Lower leg skin (tissue), 4 donors: ENCODE measurements around the gene RXRA. TPM values are rescaled to one million over a fixed set of nuclear protein-coding genes. Genes with fewer than 3 reads are reported as not detected.

Experiments
- DNase-seq, 2 donors: peaks; one replicate each; pipeline ENCODE4 v3.0.0-alpha.2; 2019; ENCODE audit warnings: low spot score in 2 of 2
- H3K4me3 ChIP-seq: fragments of 200-600 bp; sonication (generic); 2 replicates; pipeline ENCODE4 v1.5.1; 2017; ENCODE audit warnings: mild to moderate bottlenecking, low read depth; ENCODE audit not compliant: poor library complexity, severe bottlenecking
- POLR2A ChIP-seq, 2 donors: fragments of 450-650 bp; IDR thresholded peaks; one replicate each; pipeline ENCODE4 v1.6.1; 2016 to 2017; ENCODE audit warnings: antibody characterized with exemption in 2 of 2, mild to moderate bottlenecking in 1 of 2, moderate library complexity in 1 of 2
- WGBS, 2 donors: methylation state at CpG; one replicate each; pipeline ENCODE4 v1.1.5; 2018; 5-methylcytosine and 5-hydroxymethylcytosine counted together
- intact Hi-C: fragments of 100-400 bp; cut with DNase I; formaldehyde crosslinking; loops from one replicate; pipeline ENCODE4 v1.15.0; 2023; ENCODE audit warnings: low total_unique reads
- total RNA-seq, 4 donors: library from RNA; depleted of rRNA; stranded (reverse); fragments of >200 nt; gene quantifications; one replicate each; pipeline ENCODE4 v1.1.0, GENCODE V29; 2016
- TF ChIP-seq, protein P1 (sequence below), 3 donors: fragments of 450-650 bp; IDR thresholded peaks; one replicate each; pipeline ENCODE4 v1.5.1; 2016; ENCODE audit warnings: antibody characterized with exemption in 3 of 3, mild to moderate bottlenecking in 3 of 3, moderate library complexity in 2 of 3

Gene RXRA
- total RNA-seq, 4 donors from 2014 or later, result 143 to 242 (median 166) TPM

DNA sequence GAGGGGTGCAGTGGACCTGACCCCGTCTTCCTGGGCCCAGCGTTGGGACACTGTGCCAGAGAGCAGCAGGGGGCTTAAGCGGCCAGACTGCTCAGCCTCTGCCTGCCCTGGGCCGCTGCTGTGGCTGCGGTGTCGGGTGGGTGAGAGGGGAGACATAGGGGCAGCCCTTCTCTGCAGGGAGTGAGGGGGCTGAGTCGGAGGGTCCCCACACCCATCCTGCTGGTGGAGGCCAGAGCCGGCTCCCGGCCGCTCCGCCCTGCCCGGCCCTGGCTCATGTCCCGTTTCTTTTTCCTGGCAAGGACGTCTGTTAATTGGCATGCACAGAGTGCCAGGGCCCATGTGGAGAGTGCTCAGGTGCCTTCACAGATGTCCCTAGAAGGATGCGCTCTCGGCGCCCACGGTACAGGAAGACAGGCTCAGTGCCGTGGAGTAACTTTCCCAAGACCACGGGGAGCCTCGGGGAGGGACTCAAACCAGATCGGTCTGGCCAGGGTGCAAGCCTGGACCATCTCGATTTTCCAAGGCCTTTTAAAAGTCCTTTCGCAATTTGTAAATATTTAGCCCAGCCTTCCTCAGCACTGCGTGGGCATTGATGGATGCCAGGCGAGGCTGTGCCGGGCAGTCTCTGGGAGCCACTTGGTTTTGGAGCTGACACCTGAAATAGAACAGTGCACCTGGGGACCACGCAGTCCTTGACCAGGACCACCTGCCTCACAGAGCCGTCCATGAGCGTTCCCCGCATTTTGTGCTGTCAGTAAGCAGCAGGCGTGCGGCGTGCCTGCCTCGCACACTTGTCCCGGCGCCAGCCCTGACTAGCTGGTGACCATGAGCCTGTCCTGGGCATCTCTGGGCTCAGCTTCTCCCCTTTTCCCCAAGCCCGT is 60.9 kb downstream of the RXRA start:
- WGBS, 2 donors, result 45 to 53% methylated on average over 35 to 36 of the region's 38 CpGs
- intact Hi-C loops, result no loop called here
- no peak for TF ChIP-seq POLR2A (IDR thresholded peaks at IDR 0.05)
- TF ChIP-seq, protein P1, sequence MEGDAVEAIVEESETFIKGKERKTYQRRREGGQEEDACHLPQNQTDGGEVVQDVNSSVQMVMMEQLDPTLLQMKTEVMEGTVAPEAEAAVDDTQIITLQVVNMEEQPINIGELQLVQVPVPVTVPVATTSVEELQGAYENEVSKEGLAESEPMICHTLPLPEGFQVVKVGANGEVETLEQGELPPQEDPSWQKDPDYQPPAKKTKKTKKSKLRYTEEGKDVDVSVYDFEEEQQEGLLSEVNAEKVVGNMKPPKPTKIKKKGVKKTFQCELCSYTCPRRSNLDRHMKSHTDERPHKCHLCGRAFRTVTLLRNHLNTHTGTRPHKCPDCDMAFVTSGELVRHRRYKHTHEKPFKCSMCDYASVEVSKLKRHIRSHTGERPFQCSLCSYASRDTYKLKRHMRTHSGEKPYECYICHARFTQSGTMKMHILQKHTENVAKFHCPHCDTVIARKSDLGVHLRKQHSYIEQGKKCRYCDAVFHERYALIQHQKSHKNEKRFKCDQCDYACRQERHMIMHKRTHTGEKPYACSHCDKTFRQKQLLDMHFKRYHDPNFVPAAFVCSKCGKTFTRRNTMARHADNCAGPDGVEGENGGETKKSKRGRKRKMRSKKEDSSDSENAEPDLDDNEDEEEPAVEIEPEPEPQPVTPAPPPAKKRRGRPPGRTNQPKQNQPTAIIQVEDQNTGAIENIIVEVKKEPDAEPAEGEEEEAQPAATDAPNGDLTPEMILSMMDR (IDR thresholded peaks at IDR 0.05), result no peak
- DNase-seq, result no peak
- H3K4me3 ChIP-seq, result no peak overlapping the region

DNA sequence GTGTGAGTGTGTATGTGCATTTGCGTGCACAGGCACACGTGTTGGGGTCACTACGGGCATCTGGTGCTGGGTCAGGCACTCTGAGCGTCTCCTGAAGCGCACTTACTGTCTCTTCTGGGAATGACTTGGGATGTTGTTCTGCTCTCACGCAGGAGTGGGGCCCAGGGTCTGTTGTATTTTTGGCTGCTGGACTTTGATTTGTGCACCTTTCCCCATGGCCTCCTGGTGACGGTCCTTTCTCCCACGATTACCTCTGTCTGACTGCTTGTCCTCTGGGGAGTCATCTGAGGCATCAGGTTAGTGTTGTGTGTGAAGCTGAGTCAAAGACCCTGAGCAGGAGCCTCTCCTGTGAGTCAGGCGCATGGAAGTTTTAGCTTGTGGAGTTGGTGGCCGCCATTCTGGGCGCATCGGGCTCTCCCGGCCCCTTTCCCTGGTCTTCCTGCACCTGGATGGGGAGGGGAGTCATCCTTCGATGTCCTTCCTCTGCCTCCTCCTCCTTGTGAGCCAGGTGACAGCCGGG is 62.1 kb downstream of the RXRA start:
- DNase-seq, result no peak
- intact Hi-C loops, result no loop called here
- 76 to 80% methylated on average over 15 of the region's 15 CpGs for WGBS, 2 donors
- H3K4me3 ChIP-seq, result no peak overlapping the region
- TF ChIP-seq, protein P1 (IDR thresholded peaks at IDR 0.05), result no peak
- no peak for TF ChIP-seq POLR2A (IDR thresholded peaks at IDR 0.05)

DNA sequence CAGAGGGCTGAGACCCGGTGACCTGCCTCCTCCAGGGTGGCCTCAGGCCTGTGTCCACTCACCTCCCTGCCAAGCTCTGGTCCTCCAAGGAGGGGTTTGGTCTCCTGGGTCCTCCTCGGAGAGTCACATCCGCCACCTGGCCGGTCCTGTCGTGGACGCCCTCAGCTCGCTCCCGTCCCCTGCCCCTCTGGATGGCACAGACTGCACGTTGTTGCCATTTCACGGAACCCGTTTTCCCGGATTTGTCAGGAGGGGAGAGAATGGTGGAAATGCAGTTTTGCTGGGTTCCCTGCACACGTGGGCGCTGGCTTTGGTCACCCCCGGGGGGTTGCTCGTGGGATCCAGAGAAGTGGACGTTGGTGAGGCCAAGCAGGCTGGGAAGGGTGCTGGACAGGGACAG is 62.7 kb downstream of the RXRA start:
- intact Hi-C loops, result no loop called here
- WGBS, 2 donors, result 61 to 63% methylated on average over 17 of the region's 17 CpGs

DNA sequence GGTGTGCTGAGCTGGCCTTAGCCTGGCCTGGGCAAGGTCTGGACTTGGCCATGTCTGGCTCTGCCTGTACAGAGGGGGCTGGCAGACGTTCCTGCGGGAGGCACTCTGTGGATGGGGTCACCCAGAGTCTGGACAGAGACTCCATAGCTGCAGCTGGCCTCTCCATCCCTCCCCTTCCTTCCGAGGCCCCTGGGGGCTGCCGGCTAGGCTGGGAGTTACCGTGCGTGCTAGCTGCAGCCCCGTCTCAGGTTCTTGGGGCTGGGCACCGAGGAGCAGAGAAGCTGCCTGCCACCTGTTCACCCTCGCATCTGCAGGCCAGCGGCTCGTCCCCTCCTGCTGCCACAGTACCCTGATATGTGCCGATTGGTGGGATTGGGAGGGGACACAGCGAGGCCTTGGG is 63.4 kb downstream of the RXRA start:
- intact Hi-C loops, result loop anchor here (10.0 kb wide), 1 partner anchor 55 kb away; no protein-coding TSS in a partner anchor
- WGBS, 2 donors, result 85 to 87% methylated on average over 12 of the region's 13 CpGs
- no peak for DNase-seq
- TF ChIP-seq POLR2A (IDR thresholded peaks at IDR 0.05), result no peak
- TF ChIP-seq, protein P1 (IDR thresholded peaks at IDR 0.05), result no peak
- no peak overlapping the region for H3K4me3 ChIP-seq

More for the DNA sequence above, 62.7 kb downstream of the RXRA start:
- TF ChIP-seq, protein P1 (IDR thresholded peaks at IDR 0.05), result no peak
- TF ChIP-seq POLR2A (IDR thresholded peaks at IDR 0.05), result no peak
- no peak overlapping the region for H3K4me3 ChIP-seq
- DNase-seq, result no peak

DNA sequence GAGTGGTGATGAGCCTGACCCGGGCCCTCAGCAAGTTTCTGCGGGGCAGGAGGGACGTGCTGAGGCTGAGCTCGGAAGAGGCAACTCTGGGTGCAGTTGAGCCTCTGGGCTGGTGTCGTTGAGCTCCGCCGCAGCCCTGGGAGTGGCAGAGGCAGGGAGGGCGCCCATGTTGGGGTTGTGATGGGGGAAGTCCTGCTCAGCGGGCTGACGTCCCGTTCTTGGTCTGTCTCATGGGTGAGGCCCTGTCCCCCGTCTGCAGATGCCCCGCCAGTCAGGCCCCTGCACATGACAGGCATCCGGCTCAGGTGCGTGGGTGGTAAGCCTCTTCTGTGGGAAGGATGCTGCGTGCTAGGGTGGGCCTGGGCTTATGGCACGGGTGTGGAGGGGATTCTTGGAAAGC is 64.3 kb downstream of the RXRA start:
- no peak overlapping the region for H3K4me3 ChIP-seq
- intact Hi-C loops, result loop anchor here (10.0 kb wide), 1 partner anchor 56 kb away; no protein-coding TSS in a partner anchor
- TF ChIP-seq, protein P1 (IDR thresholded peaks at IDR 0.05), result no peak
- TF ChIP-seq POLR2A (IDR thresholded peaks at IDR 0.05), result no peak
- DNase-seq, result no peak
- 49 to 76% methylated on average over 17 of the region's 17 CpGs for WGBS, 2 donors
